AG04450 (cell line): Measurements from ENCODE around the gene MED27. TPM values are rescaled to one million over a fixed set of nuclear protein-coding genes. Genes with fewer than 3 reads are reported as not detected.

Experiments used
- CTCF ChIA-PET: fragments of 300-600, 350-600 bp; formaldehyde crosslinking; extraction: SDS; loops from one replicate; lab custom pipeline; 2022; ENCODE audit warnings: antibody characterized with exemption, inconsistent platforms; lab: Charles Lee
- POLR2A ChIA-PET: fragments of 350-600 bp; formaldehyde crosslinking; extraction: SDS; loops from one replicate; lab custom pipeline; 2021; ENCODE audit warnings: antibody characterized with exemption, inconsistent platforms; lab: Yijun Ruan, JAX
- DNase-seq: peaks from one replicate; pipeline ENCODE4 v3.0.0-alpha.2; 2011; ENCODE audit warnings: low read depth, low spot score
- H3K27ac ChIP-seq: one replicate; pipeline ENCODE4 v1.5.1; 2012; ENCODE audit warnings: low read depth, low read length, control low read depth
- H3K27me3 ChIP-seq: one replicate; pipeline ENCODE4 v1.6.0; 2012; ENCODE audit warnings: low read length; ENCODE audit not compliant: control insufficient read depth, insufficient read depth
- H3K4me3 ChIP-seq: 2 replicates; pipeline ENCODE4 v1.5.1; 2011; ENCODE audit warnings: mild to moderate bottlenecking, low read depth, low read length, control low read depth
- H3K9me3 ChIP-seq: 2 replicates; pipeline ENCODE4 v1.5.1; 2012; ENCODE audit warnings: low read length; ENCODE audit not compliant: control insufficient read depth, insufficient read depth
- CTCF ChIP-seq: IDR thresholded peaks from 2 replicates; pipeline ENCODE4 v1.5.1; 2011; ENCODE audit warnings: low read depth, low read length, control low read depth, inconsistent platforms
- polyA plus RNA-seq: library from polyadenylated mRNA; depleted of rRNA; stranded (reverse); fragments of >200 nt; gene quantifications from 2 replicates; pipeline ENCODE4 v1.2.3, GENCODE V29; 2011

MED27 gene
- polyA plus RNA-seq, 1 experiment = 36.6 TPM

- Histone ChIP-seq H3K4me3 (no peak overlapping the region), H3K27ac (no peak overlapping the region), H3K9me3 (peaks cover 1% of the 10 kb centered on the region; the same call in 1 of the 2 replicates), H3K27me3 (peaks cover 18% of the 10 kb centered on the region)
- POLR2A ChIA-PET = no interaction called here
- peak; percentile 83 for DNase-seq
- TF ChIP-seq CTCF = no peak
- CTCF ChIA-PET = no interaction called here
Observed at GRCh38 chr9:132094314-132094791, 14.7 kb upstream of the MED27 start.

GRCh38 chr9:132090771-132091170 is 11.1 kb upstream of the MED27 start:
- Histone ChIP-seq H3K27me3 (peaks cover 5% of the 10 kb centered on the region), H3K4me3 (no peak overlapping the region), H3K9me3 (peaks cover 3% of the 10 kb centered on the region; the same call in 1 of the 2 replicates), H3K27ac (no peak overlapping the region)
- CTCF ChIA-PET = no interaction called here
- POLR2A ChIA-PET = no interaction called here
- TF ChIP-seq CTCF = no peak
- no peak for DNase-seq

GRCh38 chr9:132087438-132088030 is 7.9 kb upstream of the MED27 start:
- Histone ChIP-seq H3K4me3 (no peak overlapping the region), H3K27ac (no peak overlapping the region), H3K27me3 (peaks cover 12% of the 10 kb centered on the region), H3K9me3 (peaks cover 3% of the 10 kb centered on the region; the same call in 1 of the 2 replicates)
- no peak for TF ChIP-seq CTCF
- DNase-seq = no peak
- CTCF ChIA-PET = no interaction called here
- POLR2A ChIA-PET = no interaction called here

GRCh38 chr9:132082188-132082587 is 2.5 kb upstream of the MED27 start:
- no peak for DNase-seq
- Histone ChIP-seq H3K9me3 (no peaks in the 10 kb centered on the region), H3K27me3 (peaks cover 12% of the 10 kb centered on the region), H3K27ac (no peak overlapping the region), H3K4me3 (no peak overlapping the region)
- POLR2A ChIA-PET = no interaction called here
- no peak for TF ChIP-seq CTCF
- CTCF ChIA-PET = interaction anchor here (1.2 kb wide), 1 partner anchor 154 kb away, joined by 4 read pairs; no protein-coding TSS in a partner anchor

GRCh38 chr9:132078699-132079356 is 839 bp downstream of the MED27 start:
- H3K4me3 ChIP-seq = peak overlapping the region; percentile 82
- no peak for DNase-seq
- H3K9me3 ChIP-seq = no peaks in the 10 kb centered on the region
- TF ChIP-seq CTCF = no peak
- ChIA-PET CTCF (interaction anchor here (0.6 to 1.3 kb wide), 3 partner anchors 9 to 182 kb away, joined by 3 to 4 read pairs (median 4); no protein-coding TSS in a partner anchor), POLR2A (interaction anchor here (1.1 kb wide), 1 partner anchor 241 kb away, joined by 3 read pairs; no protein-coding TSS in a partner anchor)
- no peak overlapping the region for H3K27ac ChIP-seq
- H3K27me3 ChIP-seq = no peaks in the 10 kb centered on the region
